ENCODE measurements around the gene DYNLT4. TPM values are rescaled to one million over a fixed set of nuclear protein-coding genes. Genes with fewer than 3 reads are reported as not detected.

The DYNLT4 gene
- total and polyA plus RNA-seq, 2 of the 13 experiments (the other 11 are each of a cell fraction or from before 2014, with no cell fraction given): 0.77 TPM; not detected in 1

DNA sequence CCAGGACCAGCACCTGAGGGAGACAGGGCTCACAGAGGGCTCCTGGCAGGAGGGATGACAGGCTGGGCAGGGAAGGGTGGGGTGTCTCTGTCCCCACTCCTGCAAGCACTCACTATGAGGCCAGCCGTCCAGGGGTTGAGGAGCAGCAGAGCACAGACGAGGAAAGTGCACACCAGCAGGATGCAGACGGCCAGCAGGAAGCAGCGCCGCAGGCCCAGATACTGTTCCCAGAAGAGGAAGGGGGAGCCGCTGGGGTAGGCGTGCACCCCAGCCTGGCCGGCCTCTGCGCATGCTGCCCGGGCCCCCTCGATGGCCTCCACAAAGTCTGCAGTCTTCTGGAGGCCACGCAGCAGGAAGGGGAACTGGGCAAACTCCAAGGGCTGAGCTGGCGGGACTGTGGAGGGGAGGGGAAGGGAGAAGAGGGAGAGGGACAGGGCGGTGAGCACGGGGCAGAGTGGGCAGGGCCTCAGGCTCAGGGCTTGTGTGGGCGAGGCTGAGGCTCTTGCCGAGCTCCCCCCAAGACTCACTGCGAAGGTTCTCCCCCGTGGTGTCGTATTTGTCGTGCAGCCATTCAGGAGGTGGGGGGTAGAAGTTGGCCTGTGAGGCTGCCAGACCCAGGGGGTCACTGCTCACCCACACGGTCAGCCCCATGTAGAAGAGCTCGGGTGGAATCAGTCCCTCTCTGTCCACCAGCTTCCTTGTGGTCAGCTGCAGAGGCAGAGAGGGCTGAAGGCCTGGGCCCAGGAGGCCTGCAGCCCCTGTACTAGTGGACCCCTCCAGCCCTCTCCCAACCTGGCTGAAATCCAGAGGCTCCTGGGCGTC lies 19.4 kb upstream of the DYNLT4 start (continued):
- TF ChIP-seq, protein P1, sequence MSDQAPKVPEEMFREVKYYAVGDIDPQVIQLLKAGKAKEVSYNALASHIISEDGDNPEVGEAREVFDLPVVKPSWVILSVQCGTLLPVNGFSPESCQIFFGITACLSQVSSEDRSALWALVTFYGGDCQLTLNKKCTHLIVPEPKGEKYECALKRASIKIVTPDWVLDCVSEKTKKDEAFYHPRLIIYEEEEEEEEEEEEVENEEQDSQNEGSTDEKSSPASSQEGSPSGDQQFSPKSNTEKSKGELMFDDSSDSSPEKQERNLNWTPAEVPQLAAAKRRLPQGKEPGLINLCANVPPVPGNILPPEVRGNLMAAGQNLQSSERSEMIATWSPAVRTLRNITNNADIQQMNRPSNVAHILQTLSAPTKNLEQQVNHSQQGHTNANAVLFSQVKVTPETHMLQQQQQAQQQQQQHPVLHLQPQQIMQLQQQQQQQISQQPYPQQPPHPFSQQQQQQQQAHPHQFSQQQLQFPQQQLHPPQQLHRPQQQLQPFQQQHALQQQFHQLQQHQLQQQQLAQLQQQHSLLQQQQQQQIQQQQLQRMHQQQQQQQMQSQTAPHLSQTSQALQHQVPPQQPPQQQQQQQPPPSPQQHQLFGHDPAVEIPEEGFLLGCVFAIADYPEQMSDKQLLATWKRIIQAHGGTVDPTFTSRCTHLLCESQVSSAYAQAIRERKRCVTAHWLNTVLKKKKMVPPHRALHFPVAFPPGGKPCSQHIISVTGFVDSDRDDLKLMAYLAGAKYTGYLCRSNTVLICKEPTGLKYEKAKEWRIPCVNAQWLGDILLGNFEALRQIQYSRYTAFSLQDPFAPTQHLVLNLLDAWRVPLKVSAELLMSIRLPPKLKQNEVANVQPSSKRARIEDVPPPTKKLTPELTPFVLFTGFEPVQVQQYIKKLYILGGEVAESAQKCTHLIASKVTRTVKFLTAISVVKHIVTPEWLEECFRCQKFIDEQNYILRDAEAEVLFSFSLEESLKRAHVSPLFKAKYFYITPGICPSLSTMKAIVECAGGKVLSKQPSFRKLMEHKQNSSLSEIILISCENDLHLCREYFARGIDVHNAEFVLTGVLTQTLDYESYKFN (CRISPR knock-in tag; conservative IDR thresholded peaks at IDR 0.05): peak; percentile 71
- peak; percentile 41; the same call in 1 of the 2 replicates for TF ChIP-seq BCL6 (CRISPR knock-in tag; IDR thresholded peaks at IDR 0.05)
- TF ChIP-seq ZNF781 (CRISPR knock-in tag; IDR thresholded peaks at IDR 0.05; ENCODE audit: borderline replicate concordance, not compliant biosample characterization): peak; percentile 74
- TF ChIP-seq FOXA3 (CRISPR knock-in tag; IDR thresholded peaks at IDR 0.05): 0 out of 2 replicates have a peak, but pooled peaks have one; percentile 14
- no peak for TF ChIP-seq MTF2 (CRISPR knock-in tag; IDR thresholded peaks at IDR 0.05; ENCODE audit: borderline replicate concordance)
- TF ChIP-seq ZNF589 (CRISPR knock-in tag; conservative IDR thresholded peaks at IDR 0.05): peak; percentile 60; the same call in 1 of the 2 replicates
- TF ChIP-seq, protein P2, sequence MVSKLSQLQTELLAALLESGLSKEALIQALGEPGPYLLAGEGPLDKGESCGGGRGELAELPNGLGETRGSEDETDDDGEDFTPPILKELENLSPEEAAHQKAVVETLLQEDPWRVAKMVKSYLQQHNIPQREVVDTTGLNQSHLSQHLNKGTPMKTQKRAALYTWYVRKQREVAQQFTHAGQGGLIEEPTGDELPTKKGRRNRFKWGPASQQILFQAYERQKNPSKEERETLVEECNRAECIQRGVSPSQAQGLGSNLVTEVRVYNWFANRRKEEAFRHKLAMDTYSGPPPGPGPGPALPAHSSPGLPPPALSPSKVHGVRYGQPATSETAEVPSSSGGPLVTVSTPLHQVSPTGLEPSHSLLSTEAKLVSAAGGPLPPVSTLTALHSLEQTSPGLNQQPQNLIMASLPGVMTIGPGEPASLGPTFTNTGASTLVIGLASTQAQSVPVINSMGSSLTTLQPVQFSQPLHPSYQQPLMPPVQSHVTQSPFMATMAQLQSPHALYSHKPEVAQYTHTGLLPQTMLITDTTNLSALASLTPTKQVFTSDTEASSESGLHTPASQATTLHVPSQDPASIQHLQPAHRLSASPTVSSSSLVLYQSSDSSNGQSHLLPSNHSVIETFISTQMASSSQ (IDR thresholded peaks at IDR 0.05; ENCODE audit: low read depth): peak; percentile 28; the same call in 1 of the 2 replicates
- TF ChIP-seq, protein P2 (CRISPR knock-in tag; IDR thresholded peaks at IDR 0.05; ENCODE audit: borderline replicate concordance): no peak; the same call in 1 of the 2 replicates
- TF ChIP-seq AGO2 (optimal IDR thresholded peaks at IDR 0.05; ENCODE audit: low read depth, low read length): peak; percentile 48
- no peak for TF ChIP-seq ISX (CRISPR knock-in tag; conservative IDR thresholded peaks at IDR 0.05)
- TF ChIP-seq, protein P3, sequence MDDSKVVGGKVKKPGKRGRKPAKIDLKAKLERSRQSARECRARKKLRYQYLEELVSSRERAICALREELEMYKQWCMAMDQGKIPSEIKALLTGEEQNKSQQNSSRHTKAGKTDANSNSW (CRISPR knock-in tag; IDR thresholded peaks at IDR 0.05; ENCODE audit: borderline replicate concordance): no peak
- peak; percentile 67 for TF ChIP-seq PHF8 (CRISPR knock-in tag; IDR thresholded peaks at IDR 0.05)
- peak; percentile 40; the same call in 1 of the 2 replicates for TF ChIP-seq ZNF616 (CRISPR knock-in tag; IDR thresholded peaks at IDR 0.05; ENCODE audit: low read depth)
- TF ChIP-seq ZNF776 (CRISPR knock-in tag; IDR thresholded peaks at IDR 0.05): peak; percentile 63; the same call in 1 of the 2 replicates
- peak; percentile 63; the same call in 1 of the 2 replicates for TF ChIP-seq ZNF232 (CRISPR knock-in tag; IDR thresholded peaks at IDR 0.05; ENCODE audit: borderline replicate concordance)
- TF ChIP-seq, protein P4, sequence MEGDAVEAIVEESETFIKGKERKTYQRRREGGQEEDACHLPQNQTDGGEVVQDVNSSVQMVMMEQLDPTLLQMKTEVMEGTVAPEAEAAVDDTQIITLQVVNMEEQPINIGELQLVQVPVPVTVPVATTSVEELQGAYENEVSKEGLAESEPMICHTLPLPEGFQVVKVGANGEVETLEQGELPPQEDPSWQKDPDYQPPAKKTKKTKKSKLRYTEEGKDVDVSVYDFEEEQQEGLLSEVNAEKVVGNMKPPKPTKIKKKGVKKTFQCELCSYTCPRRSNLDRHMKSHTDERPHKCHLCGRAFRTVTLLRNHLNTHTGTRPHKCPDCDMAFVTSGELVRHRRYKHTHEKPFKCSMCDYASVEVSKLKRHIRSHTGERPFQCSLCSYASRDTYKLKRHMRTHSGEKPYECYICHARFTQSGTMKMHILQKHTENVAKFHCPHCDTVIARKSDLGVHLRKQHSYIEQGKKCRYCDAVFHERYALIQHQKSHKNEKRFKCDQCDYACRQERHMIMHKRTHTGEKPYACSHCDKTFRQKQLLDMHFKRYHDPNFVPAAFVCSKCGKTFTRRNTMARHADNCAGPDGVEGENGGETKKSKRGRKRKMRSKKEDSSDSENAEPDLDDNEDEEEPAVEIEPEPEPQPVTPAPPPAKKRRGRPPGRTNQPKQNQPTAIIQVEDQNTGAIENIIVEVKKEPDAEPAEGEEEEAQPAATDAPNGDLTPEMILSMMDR (CRISPR knock-in tag; IDR thresholded peaks at IDR 0.05): no peak; the same call in 1 of the 2 replicates
- TF ChIP-seq SATB2 (CRISPR knock-in tag; IDR thresholded peaks at IDR 0.05): no peak
- TF ChIP-seq BRD4 (CRISPR knock-in tag; IDR thresholded peaks at IDR 0.05): peak; percentile 90
- TF ChIP-seq NPAS2 (CRISPR knock-in tag; IDR thresholded peaks at IDR 0.05; ENCODE audit: borderline replicate concordance): no peak
